WTC11 (cell line): Measurements from ENCODE around the gene IL36B. TPM values are rescaled to one million over a fixed set of nuclear protein-coding genes. Genes with fewer than 3 reads are reported as not detected.

ENCODE experiments used
- ATAC-seq: fragments of 200-7000 bp; cut with Tn5 transposase; 2 replicates; pipeline ENCODE4 v1.10.0; 2021; ENCODE audit warnings: mild to moderate bottlenecking, moderate library complexity
- CTCF ChIA-PET: fragments of 300-600 bp; sonication (Branson Sonifier 250); formaldehyde crosslinking; loops from one replicate; lab custom pipeline; 2021; ENCODE audit warnings: antibody characterized with exemption; lab: Charles Lee
- POLR2A ChIA-PET: fragments of 350-600 bp; sonication (Branson Sonifier 250); formaldehyde crosslinking; loops from one replicate; lab custom pipeline; 2021; ENCODE audit warnings: antibody characterized with exemption; lab: Charles Lee
- DNase-seq: peaks from one replicate; pipeline ENCODE4 v3.0.0; 2021; ENCODE audit warnings: low spot score
- H3K27ac Mint-ChIP-seq: 2 replicates; pipeline ENCODE4 v1.8.0; 2021; ENCODE audit warnings: mixed read lengths
- H3K27me3 Mint-ChIP-seq: 2 replicates; pipeline ENCODE4 v1.8.0; 2021; ENCODE audit warnings: low read depth, mild to moderate bottlenecking, moderate library complexity, mixed read lengths
- H3K36me3 Mint-ChIP-seq: 2 replicates; pipeline ENCODE4 v1.8.0; 2021; ENCODE audit warnings: mixed read lengths
- H3K4me1 Mint-ChIP-seq: 2 replicates; pipeline ENCODE4 v1.8.0; 2022; ENCODE audit warnings: mixed read lengths
- H3K4me3 Mint-ChIP-seq: 2 replicates; pipeline ENCODE4 v1.8.0; 2021; ENCODE audit warnings: mild to moderate bottlenecking, moderate library complexity, mixed read lengths
- H3K9me3 Mint-ChIP-seq: 2 replicates; pipeline ENCODE4 v1.8.0; 2021; ENCODE audit warnings: mixed read lengths
- AFF4 ChIP-seq: sonication (generic); formaldehyde crosslinking; IDR thresholded peaks from 2 replicates; pipeline ENCODE4 v1.8.1; 2023; ENCODE audit warnings: mild to moderate bottlenecking, missing genetic modification reagents, borderline replicate concordance
- AR ChIP-seq: fragments of 250-450 bp; sonication (Bioruptor Pico); IDR thresholded peaks from 2 replicates; pipeline ENCODE4 v1.9.0; 2021; ENCODE audit warnings: mild to moderate bottlenecking
- CREM ChIP-seq: sonication (generic); formaldehyde crosslinking; IDR thresholded peaks from 2 replicates; pipeline ENCODE4 v1.8.1; 2022; ENCODE audit warnings: mild to moderate bottlenecking, missing genetic modification reagents, moderate library complexity
- E2F4 ChIP-seq: sonication (generic); formaldehyde crosslinking; IDR thresholded peaks from 2 replicates; pipeline ENCODE4 v1.8.1; 2022; ENCODE audit warnings: low read depth, mild to moderate bottlenecking, moderate library complexity, missing genetic modification reagents, borderline replicate concordance
- E2F5 ChIP-seq: sonication (generic); formaldehyde crosslinking; IDR thresholded peaks from 2 replicates; pipeline ENCODE4 v1.8.1; 2022; ENCODE audit warnings: mild to moderate bottlenecking, moderate library complexity, missing genetic modification reagents
- MLX ChIP-seq: sonication (generic); formaldehyde crosslinking; IDR thresholded peaks from 2 replicates; pipeline ENCODE4 v1.8.1; 2023; ENCODE audit warnings: mild to moderate bottlenecking, missing genetic modification reagents, moderate library complexity
- NFYB ChIP-seq: sonication (generic); formaldehyde crosslinking; conservative IDR thresholded peaks from 2 replicates; pipeline ENCODE4 v1.8.0; 2022; ENCODE audit warnings: low read depth, missing genetic modification reagents
- NR1H2 ChIP-seq: sonication (generic); formaldehyde crosslinking; IDR thresholded peaks from 2 replicates; pipeline ENCODE4 v1.9.0; 2021; ENCODE audit warnings: mild to moderate bottlenecking, moderate library complexity, missing genetic modification reagents
- RORB ChIP-seq: fragments of 250-450 bp; sonication (Bioruptor Pico); IDR thresholded peaks from 2 replicates; pipeline ENCODE4 v1.9.0; 2021; ENCODE audit warnings: mild to moderate bottlenecking
- SMAD4 ChIP-seq: sonication (generic); formaldehyde crosslinking; IDR thresholded peaks from 2 replicates; pipeline ENCODE4 v1.8.0; 2022; ENCODE audit warnings: mild to moderate bottlenecking, missing genetic modification reagents
- TEAD1 ChIP-seq: sonication (generic); formaldehyde crosslinking; IDR thresholded peaks from 2 replicates; pipeline ENCODE4 v1.8.0; 2022; ENCODE audit warnings: mild to moderate bottlenecking, missing genetic modification reagents
- ZBTB43 ChIP-seq: sonication (generic); formaldehyde crosslinking; IDR thresholded peaks from 2 replicates; pipeline ENCODE4 v1.8.1; 2023; ENCODE audit warnings: mild to moderate bottlenecking, missing genetic modification reagents
- ZNF219 ChIP-seq: sonication (generic); formaldehyde crosslinking; IDR thresholded peaks from 2 replicates; pipeline ENCODE4 v1.8.0; 2023; ENCODE audit warnings: missing genetic modification reagents, mild to moderate bottlenecking, borderline replicate concordance
- total RNA-seq: library from RNA; stranded (reverse); gene quantifications from 3 replicates; pipeline ENCODE4 v1.2.3, GENCODE V29; 2021

The IL36B gene
- total RNA-seq, 1 experiment from 2014 or later, result not detected

GRCh38 chr2:113034016-113034415, 18.7 kb downstream of the IL36B start (continued):
- TF ChIP-seq AR (no peak), RORB (CRISPR knock-in tag) (no peak)

GRCh38 chr2:113032737-113033136, 19.9 kb downstream of the IL36B start:
- POLR2A ChIA-PET, result no interaction called here
- TF ChIP-seq ZBTB43, result no peak
- TF ChIP-seq, all 79 proteins: peak for 0
- peaks cover 17% of the 10 kb centered on the region for H3K9me3 Mint-ChIP-seq
- ATAC-seq (no peak), DNase-seq (no peak)
- H3K27me3 Mint-ChIP-seq, result peaks cover 12% of the 10 kb centered on the region
- CTCF ChIA-PET, result interaction anchor here (0.6 kb wide), 1 partner anchor 74 kb away, joined by 3 read pairs; no protein-coding TSS in a partner anchor
- no peak overlapping the region for H3K4me3 Mint-ChIP-seq
- no peak overlapping the region for H3K27ac Mint-ChIP-seq
- no peaks in the 10 kb centered on the region for H3K36me3 Mint-ChIP-seq
- H3K4me1 Mint-ChIP-seq, result peaks cover 8% of the 10 kb centered on the region

- Mint-ChIP-seq H3K36me3 (no peaks in the 10 kb centered on the region), H3K9me3 (peaks cover 17% of the 10 kb centered on the region), H3K27me3 (peaks cover 30% of the 10 kb centered on the region), H3K4me1 (peaks cover 12% of the 10 kb centered on the region), H3K27ac (no peak overlapping the region), H3K4me3 (no peak overlapping the region)
- ATAC-seq (peak; percentile 58), DNase-seq (no peak)
- ChIA-PET POLR2A (interaction anchor here (1.0 kb wide), 1 partner anchor 12 kb away, joined by 3 read pairs; no protein-coding TSS in a partner anchor), CTCF (no interaction called here)
- TF ChIP-seq E2F5 (CRISPR knock-in tag), result no peak
These were observed 24.6 kb downstream of the IL36B start for GRCh38 chr2:113028112-113028511.

- ChIA-PET POLR2A (interaction anchor here (1.0 kb wide), 1 partner anchor 12 kb away, joined by 3 read pairs; no protein-coding TSS in a partner anchor), CTCF (interaction anchor here (0.7 kb wide), 1 partner anchor 52 kb away, joined by 5 read pairs; no protein-coding TSS in a partner anchor)
- Mint-ChIP-seq H3K27ac (no peak overlapping the region), H3K4me1 (peaks cover 12% of the 10 kb centered on the region), H3K4me3 (no peak overlapping the region), H3K27me3 (peaks cover 30% of the 10 kb centered on the region), H3K36me3 (no peaks in the 10 kb centered on the region), H3K9me3 (peaks cover 17% of the 10 kb centered on the region)
- no peak for ATAC-seq
- TF ChIP-seq AFF4 (no peak), TEAD1 (no peak), ZNF219 (CRISPR knock-in tag) (no peak), SMAD4 (CRISPR knock-in tag) (no peak), MLX (CRISPR knock-in tag) (no peak), NFYB (CRISPR knock-in tag) (no peak), CREM (CRISPR knock-in tag) (no peak), E2F4 (no peak), RORB (CRISPR knock-in tag) (no peak), NR1H2 (CRISPR knock-in tag) (no peak)
- no peak for DNase-seq
These were observed 25.0 kb downstream of the IL36B start for GRCh38 chr2:113027691-113028090.
